Gastroesophageal sphincter (tissue), 3 donors: Measurements from ENCODE around the gene SNCAIP.

Experiments used
- CTCF ChIP-seq, 4 experiments: fragments of 200-600 bp in 2 of 4; fragments of 450-650 bp in 2 of 4; sonication (generic) in 1 of 4; IDR thresholded peaks; one replicate each; pipeline ENCODE4 v1.5.1; 2017 to 2019; ENCODE audit warnings: antibody characterized with exemption in 4 of 4, mild to moderate bottlenecking in 2 of 4, moderate library complexity in 2 of 4
- POLR2A ChIP-seq, 2 donors: fragments of 450-650 bp; IDR thresholded peaks; one replicate each; pipeline ENCODE4 v1.6.1; 2017; ENCODE audit warnings: antibody characterized with exemption in 2 of 2, mild to moderate bottlenecking in 2 of 2, moderate library complexity in 1 of 2
- POLR2AphosphoS5 ChIP-seq: sonication (generic); formaldehyde crosslinking; IDR thresholded peaks from one replicate; pipeline ENCODE4 v1.6.1; 2017; ENCODE audit warnings: antibody characterized with exemption

- TF ChIP-seq POLR2A (IDR thresholded peaks at IDR 0.05) (no peak), POLR2AphosphoS5 (no peak), CTCF (IDR thresholded peaks at IDR 0.05) (no peak)
Observed at GRCh38 chr5:122508623-122509022, 196.6 kb downstream of the SNCAIP start.
